ENCODE measurements around the gene HCFC1R1.
"Not testable (repeated sequence)": the region's sequence is repeated elsewhere in the genome, so short reads cannot be mapped to it uniquely, and the experiment has no call there.

DNA sequence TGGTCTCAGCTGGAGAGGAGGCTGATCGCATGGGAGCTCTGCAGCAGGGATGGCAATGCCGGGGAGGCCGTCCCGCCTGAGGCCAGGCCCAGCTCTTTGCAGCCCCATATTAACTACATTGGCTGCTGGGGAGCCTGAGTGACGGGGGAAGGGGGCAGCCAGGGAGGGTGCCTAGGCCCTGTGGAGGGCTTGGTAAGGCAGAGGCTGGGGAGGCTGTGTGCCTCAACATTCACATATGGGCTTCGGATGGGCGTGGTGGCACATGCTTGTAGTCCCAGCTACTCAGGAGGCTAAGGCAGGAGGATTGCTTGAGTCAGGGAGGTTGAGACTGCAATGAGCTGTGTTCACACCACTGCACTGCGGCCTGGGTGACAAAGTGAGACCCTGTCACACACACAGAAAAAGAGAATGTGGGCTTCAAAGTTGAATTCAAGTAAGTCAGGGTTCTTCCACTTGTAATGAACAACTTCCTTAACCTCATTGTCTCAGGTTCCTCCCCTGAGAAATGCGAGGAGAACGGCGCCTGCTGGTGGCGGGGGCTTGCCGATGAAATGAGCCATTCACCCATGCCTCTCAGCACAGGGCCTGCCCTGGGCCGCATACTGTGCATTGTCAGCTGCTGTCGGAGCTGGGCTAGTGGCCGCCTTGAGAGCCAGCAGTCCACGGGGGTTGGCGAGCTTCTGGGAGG lies 49.0 kb upstream of the HCFC1R1 start:
- TF ChIP-seq, protein P1, sequence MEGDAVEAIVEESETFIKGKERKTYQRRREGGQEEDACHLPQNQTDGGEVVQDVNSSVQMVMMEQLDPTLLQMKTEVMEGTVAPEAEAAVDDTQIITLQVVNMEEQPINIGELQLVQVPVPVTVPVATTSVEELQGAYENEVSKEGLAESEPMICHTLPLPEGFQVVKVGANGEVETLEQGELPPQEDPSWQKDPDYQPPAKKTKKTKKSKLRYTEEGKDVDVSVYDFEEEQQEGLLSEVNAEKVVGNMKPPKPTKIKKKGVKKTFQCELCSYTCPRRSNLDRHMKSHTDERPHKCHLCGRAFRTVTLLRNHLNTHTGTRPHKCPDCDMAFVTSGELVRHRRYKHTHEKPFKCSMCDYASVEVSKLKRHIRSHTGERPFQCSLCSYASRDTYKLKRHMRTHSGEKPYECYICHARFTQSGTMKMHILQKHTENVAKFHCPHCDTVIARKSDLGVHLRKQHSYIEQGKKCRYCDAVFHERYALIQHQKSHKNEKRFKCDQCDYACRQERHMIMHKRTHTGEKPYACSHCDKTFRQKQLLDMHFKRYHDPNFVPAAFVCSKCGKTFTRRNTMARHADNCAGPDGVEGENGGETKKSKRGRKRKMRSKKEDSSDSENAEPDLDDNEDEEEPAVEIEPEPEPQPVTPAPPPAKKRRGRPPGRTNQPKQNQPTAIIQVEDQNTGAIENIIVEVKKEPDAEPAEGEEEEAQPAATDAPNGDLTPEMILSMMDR (IDR thresholded peaks at IDR 0.05), result not testable (repeated sequence)
- not testable (repeated sequence) for TF ChIP-seq EP300, POLR2AphosphoS5, POLR2A (IDR thresholded peaks at IDR 0.05)

Data from sigmoid colon (tissue), 4 donors.